T-helper 2 cell (primary cell): ENCODE measurements around the gene ENDOU.

Experiments used
- DNase-seq, 5 experiments: peaks; one replicate each; pipeline versions ENCODE4 v3.0.0 to v3.0.0-alpha.2; 2012 to 2022
- total RNA-seq, 2 donors: gene quantifications; one replicate each; lab custom pipeline; 2026; lab: John Stamatoyannopoulos, UW

The ENDOU gene, protein sequence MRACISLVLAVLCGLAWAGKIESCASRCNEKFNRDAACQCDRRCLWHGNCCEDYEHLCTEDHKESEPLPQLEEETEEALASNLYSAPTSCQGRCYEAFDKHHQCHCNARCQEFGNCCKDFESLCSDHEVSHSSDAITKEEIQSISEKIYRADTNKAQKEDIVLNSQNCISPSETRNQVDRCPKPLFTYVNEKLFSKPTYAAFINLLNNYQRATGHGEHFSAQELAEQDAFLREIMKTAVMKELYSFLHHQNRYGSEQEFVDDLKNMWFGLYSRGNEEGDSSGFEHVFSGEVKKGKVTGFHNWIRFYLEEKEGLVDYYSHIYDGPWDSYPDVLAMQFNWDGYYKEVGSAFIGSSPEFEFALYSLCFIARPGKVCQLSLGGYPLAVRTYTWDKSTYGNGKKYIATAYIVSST
- 0.07 to 0.62 reads per million in 2 donors for total RNA-seq

DNA sequence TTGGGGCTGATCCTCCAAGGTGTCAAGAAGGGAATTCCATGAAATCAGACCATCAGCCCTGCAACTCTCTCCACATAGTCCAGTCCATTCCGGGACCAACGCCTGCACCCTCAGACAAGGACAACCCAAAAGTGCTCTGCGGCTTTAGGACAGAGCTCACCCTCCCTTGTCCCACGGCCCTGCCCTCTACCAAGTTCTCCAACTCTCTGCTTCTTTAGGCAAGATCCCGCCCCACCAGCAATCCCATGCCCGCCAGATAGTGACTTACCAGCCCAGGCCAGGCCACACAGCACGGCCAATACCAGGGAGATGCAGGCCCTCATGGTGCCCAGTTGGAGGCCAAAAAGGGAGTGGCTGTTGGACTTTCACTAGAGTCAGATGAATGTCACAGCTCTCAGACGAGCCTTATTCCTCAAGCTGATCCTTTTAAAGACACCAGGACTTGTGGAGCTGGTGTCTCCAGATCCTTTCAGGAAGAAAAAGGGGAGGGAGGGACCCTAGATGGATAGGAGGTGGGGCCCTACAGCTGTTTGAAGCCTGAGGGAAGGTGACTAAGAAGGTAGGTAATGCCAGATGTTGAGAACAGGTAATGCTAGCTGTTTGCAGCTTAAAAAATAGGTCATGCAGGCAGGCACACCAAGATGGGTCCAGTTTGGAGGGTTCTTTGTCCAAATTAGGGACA, at the start of gene ENDOU:
TSS of gene ENDOU (minus strand) at position 400 of the 682 bp plus-strand sequence. CDS start at position 323, 77 bp downstream.
- DNase-seq, result no peak

DNA sequence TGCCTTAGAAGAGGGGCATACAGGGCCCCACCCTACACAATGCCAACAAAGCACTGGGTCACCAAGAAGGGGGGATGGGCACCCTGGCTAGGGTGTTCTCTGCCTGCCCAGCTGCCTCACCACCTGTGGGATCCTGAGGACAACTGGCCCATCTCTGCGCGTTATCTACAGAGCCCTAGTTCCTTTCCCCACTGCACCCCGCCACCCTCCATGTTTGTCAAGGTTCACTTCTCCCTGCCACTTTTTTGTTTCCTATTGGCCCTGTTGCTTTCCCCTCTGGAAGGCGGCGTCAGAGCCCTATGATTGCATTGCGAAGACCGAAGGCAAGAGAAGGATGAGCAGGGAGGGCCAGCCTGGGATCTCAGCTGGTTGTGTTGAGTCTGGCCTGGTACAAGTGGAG, 49.4 kb upstream of the ENDOU start:
- DNase-seq, result no peak

DNA sequence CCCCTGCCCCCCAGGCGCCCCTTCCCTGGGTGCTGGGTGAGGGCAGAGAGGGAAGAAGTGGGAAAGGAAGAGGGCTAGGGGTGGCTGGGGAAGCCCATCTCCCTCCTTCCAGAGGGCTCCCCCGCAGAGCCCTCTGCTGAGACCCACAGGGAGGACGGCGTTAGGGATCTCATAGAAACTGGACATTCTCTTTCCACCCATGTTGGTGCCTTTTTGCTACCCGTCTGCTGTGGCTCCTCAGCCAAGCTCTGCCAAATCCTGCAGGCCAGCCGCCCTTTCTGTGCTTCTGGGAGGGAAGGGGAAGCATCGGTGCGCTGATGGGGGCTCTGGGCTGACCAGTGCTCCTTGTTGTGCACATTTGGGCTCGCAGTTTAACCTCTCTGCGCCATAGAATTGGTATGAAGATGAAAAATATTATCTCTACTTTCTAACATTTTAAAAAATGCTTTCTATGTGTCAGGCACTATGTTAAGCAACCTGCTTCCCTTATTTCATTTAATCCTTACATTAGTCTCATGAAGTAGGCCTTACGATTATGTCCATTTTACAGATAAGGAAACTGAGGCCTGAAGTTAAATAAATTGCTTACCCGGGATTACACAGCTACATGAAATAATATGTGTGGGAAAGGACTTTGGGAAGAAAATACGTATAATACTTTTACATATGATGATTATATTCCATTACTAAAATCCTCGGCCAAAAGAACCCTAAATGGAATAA, 48.7 kb upstream of the ENDOU start:
- DNase-seq, result no peak

DNA sequence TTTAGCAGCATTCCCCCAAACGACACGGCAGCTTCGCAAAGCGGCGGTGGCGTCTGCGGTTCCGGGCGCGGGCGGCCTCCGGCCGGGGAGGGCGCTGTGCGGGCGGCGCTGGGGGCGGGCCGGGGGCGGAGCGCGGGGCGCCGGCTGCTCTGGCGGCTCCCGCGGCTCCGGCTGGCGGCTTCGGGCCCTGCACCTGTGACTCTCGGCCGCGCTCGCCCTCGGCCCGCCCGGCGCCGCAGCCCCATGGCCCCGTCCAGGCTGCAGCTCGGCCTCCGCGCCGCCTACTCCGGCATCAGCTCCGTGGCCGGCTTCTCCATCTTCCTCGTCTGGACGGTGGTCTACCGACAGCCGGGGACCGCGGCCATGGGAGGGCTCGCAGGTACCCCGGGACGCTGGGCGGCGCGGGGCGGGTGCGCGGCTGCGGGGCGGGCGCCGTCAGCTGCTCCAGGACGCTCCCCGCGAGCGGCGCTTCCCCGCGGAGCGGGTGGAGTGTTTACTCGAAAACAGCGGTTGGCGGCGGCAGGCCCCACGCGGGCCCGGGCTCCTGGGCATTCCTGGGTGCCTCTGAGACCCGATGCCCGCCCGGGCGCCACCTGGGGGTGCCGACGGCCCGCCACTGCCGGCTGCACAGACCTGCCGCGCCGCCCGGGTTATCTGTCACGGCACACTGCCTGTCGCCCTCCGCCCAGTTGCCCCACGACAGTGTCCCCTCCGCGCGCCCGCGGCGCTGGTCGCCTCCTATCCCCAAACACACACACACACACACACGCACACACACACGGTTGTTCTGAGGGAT, 48.0 kb upstream of the ENDOU start, which contains the start of gene SLC48A1:
TSS of gene SLC48A1 (plus strand) at position 177 of the 796 bp plus-strand sequence. CDS start at position 244, 67 bp downstream.
- DNase-seq, result peak; percentile 48 to 76 (median 62)

DNA sequence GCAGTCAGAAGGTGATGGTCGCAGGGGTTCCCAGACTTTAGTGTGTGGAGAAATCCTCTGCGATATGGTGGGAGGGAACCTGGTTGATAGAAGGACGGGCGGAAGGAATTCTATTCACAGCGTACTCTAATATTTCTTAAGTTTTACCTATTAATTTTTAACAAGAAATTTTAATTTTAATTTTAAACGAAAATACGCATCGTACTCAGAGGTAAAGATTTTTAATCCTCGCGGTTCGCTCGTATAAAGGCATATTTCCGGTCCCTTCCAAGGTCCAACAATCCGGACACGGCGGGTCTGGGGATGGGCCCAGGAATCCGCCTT, 47.4 kb upstream of the ENDOU start:
- no peak for DNase-seq

DNA sequence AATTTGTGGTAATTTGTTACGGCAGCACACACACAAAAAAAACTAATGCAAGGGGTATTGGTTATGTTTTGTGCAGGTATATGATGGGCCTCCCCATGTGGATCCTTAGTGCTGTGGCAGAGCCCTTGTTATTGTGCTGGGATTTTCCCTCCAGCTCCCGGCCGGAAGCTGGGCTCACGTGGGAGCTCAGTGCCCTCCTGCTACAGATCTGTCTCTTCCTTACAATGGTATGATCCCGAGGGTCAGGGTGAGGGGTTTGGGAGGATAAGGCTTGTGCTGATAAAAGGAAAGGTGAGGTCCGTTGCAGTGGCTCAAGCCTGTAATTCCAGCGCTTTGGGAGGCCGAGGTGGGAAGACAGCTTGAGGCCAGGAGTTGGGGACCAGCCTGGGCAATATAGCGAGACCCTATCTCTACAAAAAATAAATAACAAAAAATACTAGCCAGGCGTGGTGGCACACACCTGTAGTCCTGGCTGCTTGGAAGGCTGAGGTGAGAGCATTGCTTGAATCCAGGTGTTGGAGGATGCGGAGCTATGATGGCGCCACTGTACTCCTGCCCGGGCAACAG, 46.9 kb upstream of the ENDOU start:
- DNase-seq, result no peak

DNA sequence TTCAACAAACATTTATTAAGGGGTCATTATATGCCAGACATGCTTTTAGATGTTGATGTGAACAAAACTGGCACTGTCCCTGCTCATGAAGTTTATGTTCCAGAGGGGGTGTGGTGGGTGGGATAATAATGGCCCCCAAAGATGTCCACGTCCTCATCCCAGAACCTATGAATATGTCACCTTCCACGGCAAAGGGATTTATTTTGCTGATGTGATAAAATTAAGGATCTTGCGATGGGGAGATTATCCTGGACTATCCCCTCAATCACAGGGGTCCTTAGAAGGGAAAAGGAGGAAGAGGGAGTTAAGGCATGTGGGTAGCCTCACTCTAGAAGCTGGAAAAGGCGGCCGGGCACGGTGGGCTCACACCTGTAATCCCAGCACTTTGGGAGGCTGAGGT, 46.0 kb upstream of the ENDOU start:
- DNase-seq, result no peak

DNA sequence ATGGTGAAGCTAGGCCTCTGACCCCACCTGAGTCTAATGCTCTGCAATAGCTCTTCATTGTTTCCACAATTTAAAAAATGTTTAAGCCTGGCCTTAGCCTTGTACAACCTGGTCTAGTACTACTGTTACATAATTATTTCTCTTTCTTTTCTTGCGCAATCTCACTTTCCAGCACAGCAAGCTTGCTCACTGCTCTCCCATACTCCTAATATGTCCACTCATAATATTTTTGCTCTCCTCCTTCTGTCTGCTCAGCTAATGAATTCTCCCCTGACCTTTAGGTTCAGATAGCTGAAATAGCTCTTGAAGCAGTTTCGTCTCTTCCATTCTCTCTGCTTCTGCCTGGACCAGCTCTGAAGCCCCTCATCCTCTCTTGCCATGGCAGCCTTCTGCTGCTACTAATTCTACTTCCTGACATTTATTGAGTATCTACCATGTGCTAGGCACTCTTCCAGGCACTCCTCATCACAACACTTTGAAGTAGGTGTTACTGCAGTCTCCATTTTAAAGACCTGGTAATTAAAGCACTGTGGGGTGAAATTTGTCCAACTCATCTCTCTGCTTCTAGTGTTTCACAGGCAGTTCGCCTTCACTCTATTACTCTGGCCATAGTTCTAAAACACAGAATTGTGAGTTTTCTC, 44.9 kb upstream of the ENDOU start:
- no peak for DNase-seq

DNA sequence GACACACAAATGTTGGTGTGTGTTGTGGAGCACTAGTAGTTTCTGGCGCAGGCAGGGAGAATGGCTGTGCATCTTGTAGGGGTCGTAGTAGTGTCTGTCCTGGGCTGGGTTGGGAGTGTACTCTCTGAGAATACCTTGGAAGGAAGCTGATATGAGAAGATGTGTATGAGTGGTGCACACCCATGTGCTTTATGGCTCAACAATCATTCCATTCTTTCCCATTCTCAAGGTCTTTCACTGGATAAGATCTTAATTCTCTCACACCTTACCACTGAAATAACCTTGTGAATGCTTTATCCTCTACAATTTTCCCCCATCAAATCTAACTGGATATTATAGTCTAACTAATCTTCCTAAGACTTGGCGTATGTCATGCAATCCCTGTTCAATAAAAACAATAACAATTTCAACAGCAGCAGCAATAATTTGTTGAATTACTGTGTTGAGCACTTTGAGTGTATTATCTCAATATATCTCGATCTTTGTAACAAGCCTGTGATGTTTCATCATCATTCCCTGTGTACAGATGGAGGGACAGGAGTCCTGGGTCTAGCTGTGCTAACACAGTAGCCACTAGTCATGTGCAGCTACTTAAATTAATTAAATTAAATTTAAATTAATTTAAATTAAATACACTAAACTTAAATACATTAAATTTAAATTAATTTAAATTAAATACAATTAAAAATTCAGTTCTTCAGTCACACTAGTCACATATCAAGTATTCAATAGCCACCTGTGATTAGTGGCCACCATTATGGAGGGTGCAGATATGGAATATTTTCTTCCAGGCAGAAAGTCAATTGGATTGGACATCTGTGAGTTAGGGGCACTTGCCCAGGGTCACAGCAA, 44.2 kb upstream of the ENDOU start:
- DNase-seq, result no peak

DNA sequence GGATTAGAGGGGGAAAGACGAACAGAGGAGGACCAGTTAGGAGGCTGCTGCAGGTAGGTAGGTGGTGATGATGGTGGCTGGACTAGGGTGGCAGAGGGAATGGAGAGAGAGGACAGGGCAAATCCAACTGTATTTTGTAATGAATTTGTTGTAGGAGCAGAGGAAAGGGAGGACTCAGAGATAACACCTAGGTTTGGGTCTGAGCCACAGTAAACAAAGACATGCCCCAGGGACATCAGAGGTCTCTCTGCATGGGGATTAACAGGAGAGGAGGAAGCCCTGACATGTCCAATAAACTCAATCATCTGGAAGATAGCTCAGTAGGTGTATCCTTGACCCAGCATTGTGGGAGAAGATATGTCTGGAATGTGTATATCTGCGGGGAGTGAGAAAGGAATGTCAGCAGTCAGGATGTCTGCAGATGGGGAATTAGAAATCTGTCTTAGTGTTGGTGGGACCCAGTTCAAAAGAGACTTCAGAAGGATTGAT, 43.1 kb upstream of the ENDOU start:
- no peak for DNase-seq

DNA sequence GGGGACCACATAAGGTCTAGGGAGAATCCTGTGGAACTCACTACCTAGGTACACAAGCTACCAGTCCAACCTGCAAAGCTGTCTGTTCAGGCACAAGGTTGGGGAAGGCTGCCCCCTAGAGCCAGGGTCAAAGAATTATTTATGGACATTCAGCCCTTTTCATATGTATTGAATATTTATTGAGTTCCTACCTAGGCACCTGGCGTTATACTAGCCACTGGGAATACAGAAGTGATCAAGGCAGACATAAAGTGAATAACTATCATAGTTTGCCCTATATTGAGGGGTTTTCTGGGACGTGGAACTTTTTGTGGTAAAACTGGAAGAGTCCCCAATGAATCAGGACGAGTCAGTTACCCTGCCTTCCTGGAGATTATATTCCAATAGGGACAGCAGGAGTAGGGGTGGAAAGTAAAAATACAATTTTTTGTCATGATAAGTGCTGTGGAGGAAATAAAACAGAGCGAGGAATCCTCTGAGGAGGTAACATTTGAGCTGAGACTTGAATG, 42.0 kb upstream of the ENDOU start:
- peak in 4 of 5 experiments; percentile 53 to 78 (median 54) for DNase-seq

DNA sequence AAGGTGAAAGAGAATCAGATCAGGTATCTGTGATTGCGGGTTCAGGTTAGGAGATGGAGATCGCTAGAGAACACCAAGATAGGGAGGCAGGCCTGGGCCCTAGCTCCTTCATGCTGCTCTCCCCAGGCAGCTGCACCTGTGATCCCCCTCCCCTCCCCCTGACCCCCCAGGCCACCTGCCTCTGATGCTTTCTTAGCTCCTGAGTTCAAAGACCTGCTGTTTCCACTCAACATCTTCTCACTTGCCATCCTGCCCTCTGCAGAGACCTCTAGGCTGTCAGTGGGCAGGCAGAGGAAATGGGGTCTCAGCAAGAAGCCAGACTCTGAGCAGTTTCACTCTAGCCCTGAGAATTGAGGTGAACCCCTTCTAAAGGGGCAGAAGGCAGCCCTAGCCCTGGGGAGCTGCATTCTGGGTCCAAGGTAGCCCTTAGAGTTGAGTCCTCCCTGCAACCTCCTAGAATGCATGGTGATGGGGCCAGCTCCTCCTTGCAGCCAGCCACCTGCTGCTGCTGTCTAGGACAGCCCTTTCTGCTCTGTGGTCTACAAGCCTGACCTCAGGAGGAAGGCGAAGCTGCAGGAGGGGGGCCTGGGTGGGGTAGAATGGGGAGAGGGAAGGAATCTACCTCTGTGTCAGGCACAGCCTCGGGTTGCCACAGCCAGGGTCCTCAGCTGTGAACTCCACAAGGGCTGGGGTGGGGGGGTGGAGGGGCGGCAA, 41.4 kb upstream of the ENDOU start:
- peak in 1 of 5 experiments; percentile 27 for DNase-seq

DNA sequence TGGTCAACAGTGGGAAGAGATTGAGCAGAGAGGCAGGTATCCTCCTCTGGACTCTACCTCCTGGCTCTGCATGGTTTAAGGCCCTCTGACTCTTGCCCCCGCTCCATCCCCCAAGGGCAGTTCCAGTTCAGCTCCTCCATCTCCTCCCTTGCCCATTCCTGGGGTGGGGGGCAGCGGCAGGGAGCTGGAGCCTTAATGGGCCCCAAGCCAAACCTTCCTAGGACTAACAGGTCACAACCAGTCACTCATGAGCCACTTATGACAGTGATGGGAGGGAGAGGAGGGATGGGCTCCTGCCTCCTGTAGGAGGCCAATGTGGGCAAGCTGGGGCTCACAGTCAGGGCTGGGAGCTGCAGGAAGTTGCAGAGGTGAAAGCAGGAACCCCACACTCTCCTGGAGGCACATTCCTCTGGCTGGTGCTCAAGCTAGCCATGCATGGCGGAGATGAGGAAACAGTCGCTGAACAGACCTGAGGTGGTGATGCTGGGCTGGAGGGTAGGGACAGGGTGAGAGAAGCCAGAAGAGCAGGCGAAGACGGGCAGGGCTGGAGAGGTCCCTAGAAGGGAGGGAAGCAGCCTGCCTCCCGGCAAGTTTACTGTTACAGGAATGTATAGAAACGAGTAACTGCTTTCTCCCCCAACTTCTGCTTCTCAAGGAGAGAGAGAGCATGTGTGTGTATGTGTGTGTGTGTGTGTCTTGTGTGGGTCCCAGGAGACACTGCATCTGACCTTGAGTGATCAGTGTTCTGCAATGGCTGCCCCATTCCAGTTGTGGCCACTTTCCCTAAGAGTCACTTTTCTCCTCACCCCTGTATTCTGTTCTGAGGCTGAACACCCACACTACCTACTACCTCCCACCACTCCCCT, 38.4 kb upstream of the ENDOU start:
- no peak for DNase-seq

DNA sequence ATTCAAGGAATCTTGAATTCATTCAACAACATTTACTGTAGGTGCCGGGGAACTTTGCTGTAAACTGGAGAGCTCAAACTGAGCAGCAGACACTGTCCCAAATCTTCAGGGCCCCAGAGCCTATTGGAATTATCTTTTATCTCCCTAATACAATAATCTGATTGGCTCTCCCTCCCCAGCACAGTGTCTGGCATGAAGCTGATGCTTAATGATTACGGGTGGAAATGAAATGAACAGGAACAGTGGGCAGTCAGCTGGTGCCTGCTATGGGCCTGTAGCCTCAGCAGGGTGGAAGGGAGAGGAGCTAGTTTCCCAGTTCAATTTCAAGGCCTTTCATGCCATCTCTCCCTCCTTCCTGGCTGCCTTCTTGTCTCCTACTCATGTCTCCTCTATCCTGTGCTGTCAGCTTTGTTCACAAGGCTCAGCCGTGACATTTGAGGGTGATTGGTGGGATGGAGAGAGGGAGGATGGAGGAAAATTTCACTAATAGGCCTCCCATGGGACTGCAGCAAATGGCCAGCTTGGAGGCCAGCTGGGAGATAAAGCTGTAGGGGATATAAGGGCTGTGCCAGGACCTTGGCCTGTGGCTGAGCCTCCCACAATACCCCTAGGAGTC, 37.7 kb upstream of the ENDOU start:
- DNase-seq, result no peak

DNA sequence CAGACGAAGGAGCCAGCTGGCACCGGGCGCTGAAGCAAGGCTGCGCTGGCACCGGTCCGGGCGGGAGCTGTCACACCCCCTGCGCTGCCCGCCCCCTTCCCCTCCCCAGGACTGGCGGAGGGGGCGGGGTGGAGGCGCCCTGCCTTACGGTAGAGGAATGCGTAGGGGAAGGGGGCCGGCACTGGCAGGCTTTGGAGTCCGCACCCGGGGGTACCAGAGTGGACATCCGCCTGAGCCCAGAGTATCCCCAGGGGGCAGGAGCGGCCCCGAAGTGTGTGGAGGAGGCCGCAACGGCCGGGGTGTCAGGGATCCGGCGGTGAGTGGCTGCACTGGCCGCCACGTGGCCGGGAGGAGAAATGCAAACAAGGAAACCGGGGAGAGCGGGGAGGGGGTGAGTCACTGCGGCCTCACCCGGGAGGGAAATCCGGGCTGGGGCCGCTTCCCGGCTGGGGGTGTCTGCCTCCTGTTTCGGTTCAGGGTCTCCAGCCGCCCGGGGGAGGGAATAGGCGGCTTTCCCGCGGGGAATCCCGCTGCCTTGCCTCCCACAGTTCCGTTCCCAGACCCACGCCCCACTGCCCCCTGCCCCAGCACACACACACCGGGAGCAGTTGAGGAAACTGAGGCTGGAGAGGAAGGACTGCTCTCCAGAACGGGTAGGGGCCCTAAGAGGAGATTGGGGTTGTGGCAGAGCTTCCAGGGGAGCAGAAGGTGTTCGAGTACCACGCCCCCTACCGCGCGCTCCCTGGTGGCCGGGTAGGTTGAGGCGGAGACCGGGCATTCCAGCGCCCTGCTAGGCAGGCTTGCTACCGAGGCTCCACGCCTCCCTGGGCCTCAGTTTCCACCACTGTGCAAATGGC, 33.8 kb upstream of the ENDOU start, which contains the start of gene RAPGEF3:
TSS of gene RAPGEF3 (minus strand) at position 47 of the 857 bp plus-strand sequence. CDS start 324 bp downstream, outside the sequence.
- peak; percentile 54 to 67 (median 61) for DNase-seq

DNA sequence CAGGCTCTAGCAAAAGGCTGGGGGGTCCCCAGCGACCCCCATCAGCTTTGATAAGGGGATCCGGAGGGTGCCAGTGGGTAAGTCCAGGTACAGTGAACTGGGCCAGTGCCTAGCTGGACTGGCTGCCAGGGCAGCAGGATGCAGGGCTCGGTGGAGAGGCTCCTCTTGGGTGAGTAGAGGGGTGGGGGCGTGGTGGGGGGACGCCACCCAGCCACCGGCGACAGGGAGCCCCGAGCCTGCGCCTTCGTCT, 33.2 kb upstream of the ENDOU start:
- no peak for DNase-seq
